Measurements from ENCODE around the gene TBL3. TPM values are rescaled to one million over a fixed set of nuclear protein-coding genes. Genes with fewer than 3 reads are reported as not detected.
A peak's percentile ranks its signal among the peaks of the same experiment; 100 is the strongest.

TBL3 gene
- total and polyA plus RNA-seq, 2 of the 8 experiments (the other 6 are each of a cell fraction or from before 2014, with no cell fraction given) = 65.8 to 137 TPM

GRCh38 chr16:1964506-1965395 is 7.1 kb upstream of the TBL3 start, which contains the start of gene RPS2:
RPS2 (minus strand) TSS chr16:1964826; CDS start chr16:1964625, 201 bp downstream.
- Histone ChIP-seq H4K20me1 (replicated peaks in 1 of 2; ENCODE audit: control insufficient read depth in 1 of 2, insufficient read depth in 2 of 2, low read length in 2 of 2) (peaks cover 12 to 17% of the 10 kb centered on the region in 2 experiments), H2AFZ (ENCODE audit: low read length) (no peak within 1 kb of the TSS), H2BK15ac (ENCODE audit: low read length) (0 out of 2 replicates have a peak within 1 kb of the TSS, but pooled peaks have one; percentile 65), H2BK12ac (ENCODE audit: low read depth, low read length) (no peak within 1 kb of the TSS), H3K79me1 (ENCODE audit: low read depth, low read length) (peaks cover 11% of the 10 kb centered on the region), H3K14ac (ENCODE audit: insufficient read length) (peak within 1 kb of the TSS; percentile 8), H4K8ac (ENCODE audit: extremely low read depth, insufficient read depth, low read length) (peak within 1 kb of the TSS; percentile 99), H2BK120ac (replicated peaks; ENCODE audit: low read depth, low read length) (no peak within 1 kb of the TSS), H2AK5ac (ENCODE audit: low read depth, low read length) (peak within 1 kb of the TSS; percentile 16; the same call in 1 of the 2 replicates), H3K4me3 (ENCODE audit: extremely low read depth in 1 of 4, insufficient read depth in 2 of 4, low read depth in 3 of 4, low read length in 4 of 4) (peak within 1 kb of the TSS; percentile 98 to 99 (median 98)), H3K23ac (ENCODE audit: insufficient read length) (no peak within 1 kb of the TSS), H3K4ac (replicated peaks; ENCODE audit: insufficient read length, low read depth, low read length) (peak within 1 kb of the TSS; percentile 94), H3K23me2 (ENCODE audit: low read depth, low read length) (peaks cover 16% of the 10 kb centered on the region), H3K56ac (replicated peaks; ENCODE audit: insufficient read length, low read depth, low read length) (peak within 1 kb of the TSS; percentile 93), H2BK5ac (ENCODE audit: low read depth, low read length) (peak within 1 kb of the TSS; percentile 83), H4K5ac (ENCODE audit: insufficient read length, low read depth, low read length) (peak within 1 kb of the TSS; percentile 90), H3K18ac (ENCODE audit: extremely low read depth, low read length) (peak within 1 kb of the TSS; percentile 96), H3K27me3 (replicated peaks in 1 of 4; ENCODE audit: control insufficient read depth in 3 of 4, extremely low read depth in 1 of 4, insufficient read depth in 3 of 4, low read length in 3 of 4) (no peaks in the 10 kb centered on the region), H3K27ac (ENCODE audit: low read depth, low read length) (peak within 1 kb of the TSS; percentile 94), H3K9me3 (ENCODE audit: insufficient read depth in 2 of 2, low read depth in 1 of 2, low read length in 1 of 2) (no peaks in the 10 kb centered on the region), H3K9ac (replicated peaks in 1 of 4; ENCODE audit: extremely low read depth in 1 of 4, low read depth in 3 of 4, low read length in 3 of 4) (peak within 1 kb of the TSS; percentile 90 to 97 (median 93)), H3K4me1 (replicated peaks in 1 of 4; ENCODE audit: control insufficient read depth in 3 of 4, insufficient read depth in 4 of 4, low read length in 3 of 4) (peaks cover 0 to 22% (median 5%) of the 10 kb centered on the region in 4 experiments; a peak in 5 of 7 replicates), H3K79me2 (ENCODE audit: control insufficient read depth in 1 of 2, insufficient read depth in 2 of 2, low read length in 2 of 2) (peaks cover 10 to 38% of the 10 kb centered on the region in 2 experiments), H3K4me2 (ENCODE audit: insufficient read depth in 1 of 2, low read depth in 2 of 2, low read length in 2 of 2) (peak within 1 kb of the TSS; percentile 99 to 100), H4K91ac (replicated peaks; ENCODE audit: insufficient read length, low read length) (peak within 1 kb of the TSS; percentile 74), H3K36me3 (ENCODE audit: control insufficient read depth in 2 of 4, insufficient read depth in 4 of 4, low read length in 3 of 4) (peaks cover 17 to 34% (median 28%) of the 10 kb centered on the region in 4 experiments), H2BK20ac (ENCODE audit: low read length) (no peak within 1 kb of the TSS)
- 1% methylated on average over 81 of the region's 97 CpGs; no CpG with 5 or more reads in 1 of the 2 experiments for WGBS, 2 experiments (ENCODE audit: extremely low coverage in 1 of 2, insufficient coverage in 1 of 2, insufficient read length in 1 of 2, insufficient replicate concordance in 2 of 2, low coverage in 1 of 2, low lambda C conversion rate in 2 of 2, missing lambda C conversion rate in 1 of 2)
- no peak for FAIRE-seq
- peak; percentile 94 to 97 for DNase-seq (ENCODE audit: low read depth in 1 of 2, low spot score in 2 of 2)
- CTCF ChIA-PET (ENCODE audit: partially characterized antibody) = interaction anchor here (0.5 to 3.0 kb wide), 10 partner anchors 12 to 285 kb away, joined by 3 to 9 read pairs (median 4); no protein-coding TSS in a partner anchor
- POLR2A ChIA-PET (ENCODE audit: partially characterized antibody) = interaction anchor here (0.6 to 19.8 kb wide), 72 partner anchors 12 to 1761 kb away, joined by 3 to 736 read pairs (median 4); partner anchors contain the start of genes EME2, FAHD1, GFER and HAGH
- TF ChIP-seq RBBP5 (IDR thresholded peaks at IDR 0.05; ENCODE audit: borderline replicate concordance, low read depth, low read length) (peak; percentile 75; the same call in 1 of the 2 replicates), CHD2 (IDR thresholded peaks at IDR 0.05; ENCODE audit: low read length) (peak; percentile 96), POLR2A (IDR thresholded peaks at IDR 0.05; ENCODE audit: control extremely low read depth in 1 of 2, low read depth in 2 of 2, low read length in 2 of 2) (peak; percentile 99 to 100), GTF2F1 (IDR thresholded peaks at IDR 0.05; ENCODE audit: borderline replicate concordance, low read depth, low read length) (peak; percentile 93), USF2 (IDR thresholded peaks at IDR 0.05; ENCODE audit: low read length) (no peak), CHD1 (IDR thresholded peaks at IDR 0.05; ENCODE audit: low read depth, low read length) (peak; percentile 59; the same call in 1 of the 2 replicates), SRF (IDR thresholded peaks at IDR 0.05; ENCODE audit: low read depth, low read length) (peak; percentile 48; the same call in 1 of the 2 replicates), ATF3 (IDR thresholded peaks at IDR 0.05; ENCODE audit: insufficient read depth, low read depth, low read length) (peak; percentile 73; the same call in 1 of the 2 replicates), EGR1 (IDR thresholded peaks at IDR 0.05; ENCODE audit: borderline replicate concordance, low read depth, low read length) (peak; percentile 96)

Data from H1 (cell line).